Measurements from ENCODE around the gene KAZN. TPM values are rescaled to one million over a fixed set of nuclear protein-coding genes. Genes with fewer than 3 reads are reported as not detected.

Gene KAZN
- total RNA-seq, 1 experiment from 2014 or later, result 2.7 TPM

DNA sequence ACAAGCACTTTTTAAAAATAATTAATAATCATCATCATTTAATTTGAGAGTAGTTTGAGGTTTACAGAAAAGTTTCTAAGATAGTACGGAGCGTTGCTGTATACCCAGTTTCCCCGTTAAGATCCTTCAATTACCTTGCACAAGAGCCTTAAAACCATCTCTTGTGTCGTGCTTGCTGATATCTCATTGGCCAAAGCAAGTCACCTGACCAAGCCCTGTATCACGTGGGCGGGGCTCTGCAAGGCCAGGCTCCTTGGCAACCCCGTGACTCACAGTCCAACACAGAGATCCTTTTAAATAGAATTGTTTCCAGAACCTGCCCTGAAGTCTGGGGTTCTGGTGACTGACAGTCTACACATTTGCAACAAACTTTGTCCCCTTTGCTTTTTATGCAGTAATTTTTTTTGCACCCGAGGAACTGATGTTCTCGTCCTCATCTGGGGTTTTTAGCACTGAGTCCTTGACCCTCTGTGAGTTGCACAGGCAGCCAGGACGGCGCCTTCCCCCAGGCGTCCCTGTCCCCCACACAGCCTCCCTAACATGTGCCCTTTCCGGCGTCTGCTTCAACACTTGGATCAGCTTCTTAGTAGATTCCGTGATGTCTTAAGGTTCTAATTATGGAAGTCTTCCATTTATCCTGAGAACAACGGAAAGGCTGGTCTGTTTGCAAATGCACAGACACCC, 371.8 kb downstream of the KAZN start:
- peak; percentile 84 for DNase-seq (ENCODE audit: low read depth)

DNA sequence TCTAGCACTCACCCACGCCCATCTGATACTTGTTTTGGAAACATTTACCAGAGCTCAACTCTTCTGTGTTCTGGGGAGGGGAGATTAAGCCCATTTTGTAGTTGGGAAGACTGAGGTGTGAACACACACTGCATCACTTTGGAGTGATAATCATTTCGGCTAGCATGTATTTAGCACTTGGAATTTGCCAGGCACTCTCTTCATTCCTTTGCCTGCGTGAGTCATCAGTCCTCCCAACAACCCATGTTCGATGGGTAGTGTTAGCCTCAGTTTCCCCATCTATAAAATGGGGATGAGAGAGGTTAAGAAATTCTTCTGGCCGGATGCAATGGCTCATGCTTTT, 372.3 kb downstream of the KAZN start:
- no peak for DNase-seq (ENCODE audit: low read depth)

DNA sequence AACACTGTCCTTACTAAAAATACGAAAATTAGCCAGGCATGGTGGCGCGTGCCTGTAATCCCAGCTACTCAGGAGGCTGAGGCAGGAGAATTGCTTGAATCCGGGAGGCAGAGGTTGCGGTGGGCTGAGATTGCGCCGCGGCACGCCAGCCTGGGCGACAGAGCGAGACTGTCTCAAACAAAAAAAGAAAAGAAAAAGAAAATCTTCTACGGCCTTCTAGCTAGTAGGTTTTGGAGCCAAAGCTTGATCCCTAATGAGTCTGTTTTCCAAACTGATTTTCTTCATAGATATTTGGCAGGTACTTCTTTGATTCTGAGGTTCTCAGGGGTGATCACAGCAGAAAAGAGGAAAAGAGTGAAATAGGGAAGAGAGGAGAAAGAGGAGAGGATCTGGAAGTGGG, 372.7 kb downstream of the KAZN start:
- DNase-seq (ENCODE audit: low read depth), result no peak

DNA sequence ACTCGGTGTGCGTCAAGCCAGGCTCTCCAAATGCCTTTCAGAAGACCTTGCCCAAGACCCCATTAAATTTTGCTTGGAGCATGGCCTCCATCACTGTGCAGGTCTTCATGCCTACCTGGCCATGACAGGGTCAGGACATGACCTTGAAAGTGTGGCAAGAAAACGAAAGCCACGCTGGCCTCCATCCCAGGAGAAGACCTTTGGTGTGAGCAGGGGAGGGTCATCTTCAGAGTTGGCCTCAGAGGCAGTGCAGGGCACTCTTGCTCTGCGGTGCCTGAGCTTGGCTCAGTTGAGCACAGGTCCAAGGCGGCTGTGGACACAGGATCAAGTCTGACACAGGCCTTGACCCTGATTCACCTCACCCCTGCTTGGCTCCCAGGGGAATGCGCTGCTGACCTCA, 373.6 kb downstream of the KAZN start:
- DNase-seq (ENCODE audit: low read depth), result no peak

DNA sequence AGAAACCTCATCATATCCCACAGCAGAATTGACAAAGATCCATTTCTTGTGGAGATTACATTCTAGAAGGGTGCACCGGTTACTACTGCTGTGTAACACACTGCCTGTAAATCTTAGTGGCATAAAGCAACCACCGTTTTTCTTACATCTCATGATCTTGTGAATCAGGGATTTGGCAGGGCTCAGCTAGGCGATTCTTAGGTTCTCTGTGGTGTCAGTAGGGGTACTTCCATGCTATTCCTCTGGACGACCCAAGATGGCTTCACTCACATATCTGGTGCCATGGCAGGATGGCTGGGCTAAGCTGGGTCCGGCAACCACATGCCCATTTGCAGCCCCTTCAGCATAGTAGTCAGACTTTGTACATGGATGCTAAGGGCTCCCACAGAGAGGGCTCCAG, 375.3 kb downstream of the KAZN start:
- no peak for DNase-seq (ENCODE audit: low read depth)

DNA sequence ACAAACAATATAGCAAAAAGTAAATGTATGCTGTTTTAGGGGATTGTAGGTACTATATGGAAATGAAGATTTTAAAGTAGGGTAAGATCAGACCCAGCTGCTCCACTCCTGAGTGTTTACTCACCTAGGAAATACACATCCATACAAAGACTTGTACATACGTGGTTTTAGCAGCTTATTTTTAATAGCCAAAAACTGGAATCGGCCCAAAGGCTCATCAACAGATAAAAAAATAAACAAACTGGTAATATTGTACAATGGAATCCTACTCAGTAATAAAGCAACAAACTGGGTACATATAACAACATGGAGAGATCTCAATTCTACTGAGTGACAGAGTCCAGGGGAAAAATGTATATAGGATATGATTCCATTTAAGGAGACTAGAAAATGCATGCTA, 375.9 kb downstream of the KAZN start:
- no peak for DNase-seq (ENCODE audit: low read depth)

DNA sequence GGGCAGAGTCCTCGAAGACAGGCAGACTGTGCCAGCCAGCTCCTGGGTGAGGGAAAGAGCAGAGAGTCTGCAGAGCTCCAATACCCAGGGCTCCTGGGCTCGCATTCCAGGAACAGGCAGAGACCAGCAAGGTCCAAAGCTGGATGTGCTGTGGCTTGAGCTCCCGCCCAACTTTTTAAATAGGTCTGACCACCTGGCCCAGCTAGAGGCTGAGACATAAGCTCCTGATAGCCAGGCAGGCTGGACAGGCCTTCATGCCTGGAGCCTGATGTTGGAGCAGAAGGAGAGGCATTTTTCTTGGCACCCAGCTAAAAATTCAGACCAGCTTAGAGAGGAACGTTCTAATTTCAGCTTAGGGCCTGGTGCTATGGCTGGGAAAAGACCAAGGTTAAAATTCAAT, 376.6 kb downstream of the KAZN start:
- DNase-seq (ENCODE audit: low read depth), result no peak

DNA sequence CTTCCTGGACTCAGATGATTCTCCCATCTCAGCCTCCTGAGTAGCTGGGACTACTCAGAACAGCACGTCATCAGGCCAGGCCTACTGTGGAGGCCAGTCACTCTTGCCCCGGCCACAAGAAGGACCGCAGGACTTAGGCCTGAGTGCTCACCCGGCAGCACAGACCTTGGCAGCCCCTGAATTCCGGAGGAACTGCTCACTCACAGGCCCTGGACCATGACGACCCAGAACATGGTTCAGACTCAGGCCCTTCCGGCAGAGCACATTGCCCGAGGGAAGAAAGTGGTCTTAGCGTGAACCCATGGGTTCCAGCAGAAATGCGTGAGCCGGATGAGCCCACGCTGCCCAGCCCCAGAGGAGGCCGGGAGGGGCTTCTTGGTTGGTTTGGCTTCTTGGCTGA, 377.8 kb downstream of the KAZN start:
- no peak for DNase-seq (ENCODE audit: low read depth)

DNA sequence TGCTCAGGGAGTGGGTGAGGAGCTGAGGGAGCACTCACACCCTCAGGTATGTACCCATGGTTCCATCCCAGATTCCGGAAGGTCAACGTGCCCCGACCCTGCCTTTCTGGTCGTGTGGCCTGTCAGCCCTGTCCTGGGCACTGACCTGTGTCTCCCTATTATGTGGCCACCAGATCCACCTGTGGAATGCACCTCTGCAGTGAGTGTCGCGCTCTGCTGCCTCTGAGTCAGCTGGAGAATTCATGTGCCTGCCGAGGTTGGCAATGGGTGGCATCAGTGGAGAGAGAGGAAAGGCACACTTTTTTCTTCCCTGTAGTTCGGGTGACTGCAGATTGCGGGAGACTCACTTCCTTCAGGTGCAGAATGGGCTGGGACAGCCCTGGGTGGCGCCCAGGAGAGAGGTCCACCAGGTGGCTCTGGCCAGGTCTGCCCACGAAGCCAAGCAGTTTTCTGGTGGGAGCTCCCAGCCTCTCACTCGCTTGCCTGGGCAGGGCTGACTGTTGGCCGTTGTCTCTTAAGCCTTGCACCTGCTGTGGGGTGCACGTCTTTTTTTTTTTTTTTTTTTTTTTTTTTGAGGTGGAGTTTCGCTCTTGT, 378.9 kb downstream of the KAZN start:
- DNase-seq (ENCODE audit: low read depth), result no peak

DNA sequence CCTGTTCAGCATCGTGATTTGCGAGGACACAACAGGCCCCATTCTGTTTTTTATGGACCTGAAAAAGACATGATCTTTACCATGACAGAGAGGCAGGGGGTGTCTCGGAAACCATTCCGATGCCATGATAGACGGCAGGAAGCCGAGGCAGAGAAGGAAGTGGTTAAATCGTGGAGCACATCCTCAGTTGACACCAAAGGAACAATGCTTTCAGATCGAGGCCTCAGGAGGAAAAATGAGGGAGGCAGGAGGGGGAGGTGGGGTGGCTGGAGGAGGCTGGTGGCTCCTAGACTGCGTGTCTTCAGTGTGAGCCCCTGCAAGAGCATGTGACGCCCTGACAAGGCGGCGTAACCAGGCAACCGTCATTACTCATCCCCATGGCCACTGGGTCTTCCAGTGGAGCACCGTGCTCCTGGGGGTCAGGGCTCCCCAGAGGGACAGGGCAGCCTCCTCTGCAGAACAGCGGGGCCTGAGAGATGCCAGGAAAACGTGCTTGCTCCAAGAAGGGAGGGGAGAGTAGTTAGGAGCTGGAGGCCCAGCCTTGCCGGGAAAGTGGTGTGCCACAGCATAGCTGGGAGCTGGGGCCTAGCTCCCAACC, 382.2 kb downstream of the KAZN start:
- peak; percentile 61 for DNase-seq (ENCODE audit: low read depth)

DNA sequence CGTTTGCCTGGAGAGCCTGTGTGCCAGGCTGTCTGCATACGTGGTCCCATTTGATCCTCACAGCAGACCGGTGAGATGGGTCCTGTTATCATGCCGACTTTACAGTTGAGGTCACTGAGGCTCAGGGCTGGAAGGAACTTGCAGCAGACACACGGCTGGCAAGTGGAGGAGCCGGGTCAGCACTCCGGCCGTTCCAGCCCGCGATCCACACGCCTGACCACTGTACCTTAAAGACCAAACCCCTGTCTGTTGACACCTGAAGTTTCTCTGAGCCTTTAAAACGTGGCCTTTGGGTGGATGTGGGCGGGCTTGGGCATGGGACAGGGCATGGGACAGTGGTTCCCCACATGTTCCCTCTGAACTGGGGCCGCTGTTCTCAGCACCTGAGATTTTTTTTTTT, 383.5 kb downstream of the KAZN start:
- DNase-seq (ENCODE audit: low read depth), result no peak

DNA sequence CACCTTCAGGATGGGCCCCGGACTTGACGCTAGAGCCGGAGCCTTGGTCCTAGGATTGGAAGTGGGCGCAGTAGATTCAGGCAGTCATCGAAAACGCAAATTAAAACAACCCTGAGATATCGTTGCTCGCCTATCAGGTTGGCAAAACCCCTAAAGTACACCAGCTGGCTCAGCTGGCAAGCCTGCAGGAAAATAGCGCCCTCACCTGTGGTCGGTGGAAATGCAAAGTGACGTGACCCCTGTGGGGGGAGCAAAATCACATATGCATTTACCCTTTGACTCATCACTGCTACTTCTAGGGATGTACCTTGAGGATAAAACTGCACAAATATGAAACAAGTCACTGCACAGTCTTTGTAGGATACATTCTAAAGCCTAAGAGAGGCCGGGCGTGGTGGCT, 384.8 kb downstream of the KAZN start:
- no peak for DNase-seq (ENCODE audit: low read depth)

DNA sequence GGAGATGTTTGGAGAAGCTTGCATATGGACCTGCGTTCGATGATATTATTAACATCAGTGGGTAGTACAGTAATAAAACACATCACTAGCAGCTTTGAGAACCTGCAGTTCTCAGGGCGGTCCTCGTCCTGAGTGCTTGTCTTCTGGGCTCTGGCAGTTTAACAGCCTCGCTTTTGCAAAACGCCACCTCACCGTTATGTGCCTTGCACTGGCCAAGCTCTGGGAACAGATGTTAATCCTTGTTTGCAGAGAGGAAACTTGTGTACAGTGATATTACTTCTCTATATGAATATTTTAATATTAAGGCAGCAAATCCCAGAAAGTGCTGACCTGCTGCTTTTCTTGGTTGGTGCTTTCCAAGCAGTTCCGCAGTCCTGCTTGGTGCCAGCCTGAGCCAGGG, 387.7 kb downstream of the KAZN start:
- DNase-seq (ENCODE audit: low read depth), result no peak

DNA sequence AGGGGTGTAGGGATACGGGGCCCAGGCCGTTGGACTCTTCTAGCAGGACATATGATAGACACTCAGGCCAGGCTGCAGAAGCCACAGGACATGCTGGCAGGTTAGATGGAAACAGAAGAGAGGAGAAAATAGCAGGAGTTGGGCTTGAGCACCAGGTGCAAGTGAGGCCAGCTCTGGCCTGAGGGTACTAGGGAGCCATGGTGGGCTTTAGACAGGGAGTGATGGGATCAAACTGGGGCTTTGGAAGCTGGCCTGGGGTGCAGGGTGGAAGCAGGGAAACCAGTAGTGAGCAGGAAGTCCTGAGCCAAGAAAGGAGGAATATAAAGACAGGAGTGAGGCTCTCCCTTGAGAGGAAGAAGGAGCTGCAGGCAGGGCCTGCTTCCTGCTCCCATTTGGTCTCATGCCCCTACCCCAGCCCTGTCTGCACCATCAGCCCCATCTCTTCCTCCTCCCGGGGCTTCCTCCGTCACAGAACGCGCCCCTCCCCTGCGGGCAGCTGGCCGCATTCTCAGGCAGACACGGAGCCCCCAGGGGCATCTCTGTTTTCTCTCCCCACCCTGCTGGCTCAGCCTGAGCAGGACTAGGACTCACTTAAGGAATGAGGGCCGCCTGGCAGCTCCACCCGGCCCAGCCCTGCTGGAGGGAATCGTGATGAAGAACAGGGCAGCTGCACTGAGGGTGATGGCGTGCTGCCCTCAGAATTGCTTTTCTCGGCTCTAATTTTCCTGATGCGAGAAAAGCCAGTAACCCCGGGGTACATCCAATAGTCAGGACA, 389.5 kb downstream of the KAZN start:
- DNase-seq (ENCODE audit: low read depth), result no peak

DNA sequence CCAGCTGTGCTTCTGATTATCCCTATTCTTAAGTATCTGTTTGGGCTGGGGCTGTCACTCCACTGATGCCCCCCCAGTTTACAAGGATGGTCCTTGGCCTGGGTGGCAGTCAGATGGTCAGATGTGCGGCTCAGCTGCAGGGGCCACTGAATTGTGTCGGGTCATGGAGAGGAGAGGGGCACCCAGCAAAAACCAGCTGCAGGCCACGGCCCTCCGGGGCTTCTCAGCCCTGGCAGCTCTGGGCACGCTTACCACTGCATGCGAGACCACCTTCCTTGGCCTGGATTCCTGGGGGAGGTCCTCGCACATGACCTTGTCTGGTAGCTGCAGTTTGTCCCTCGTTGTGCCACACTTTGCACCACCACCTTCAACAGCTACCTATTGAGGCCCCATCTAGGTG, 390.2 kb downstream of the KAZN start:
- no peak for DNase-seq (ENCODE audit: low read depth)

DNA sequence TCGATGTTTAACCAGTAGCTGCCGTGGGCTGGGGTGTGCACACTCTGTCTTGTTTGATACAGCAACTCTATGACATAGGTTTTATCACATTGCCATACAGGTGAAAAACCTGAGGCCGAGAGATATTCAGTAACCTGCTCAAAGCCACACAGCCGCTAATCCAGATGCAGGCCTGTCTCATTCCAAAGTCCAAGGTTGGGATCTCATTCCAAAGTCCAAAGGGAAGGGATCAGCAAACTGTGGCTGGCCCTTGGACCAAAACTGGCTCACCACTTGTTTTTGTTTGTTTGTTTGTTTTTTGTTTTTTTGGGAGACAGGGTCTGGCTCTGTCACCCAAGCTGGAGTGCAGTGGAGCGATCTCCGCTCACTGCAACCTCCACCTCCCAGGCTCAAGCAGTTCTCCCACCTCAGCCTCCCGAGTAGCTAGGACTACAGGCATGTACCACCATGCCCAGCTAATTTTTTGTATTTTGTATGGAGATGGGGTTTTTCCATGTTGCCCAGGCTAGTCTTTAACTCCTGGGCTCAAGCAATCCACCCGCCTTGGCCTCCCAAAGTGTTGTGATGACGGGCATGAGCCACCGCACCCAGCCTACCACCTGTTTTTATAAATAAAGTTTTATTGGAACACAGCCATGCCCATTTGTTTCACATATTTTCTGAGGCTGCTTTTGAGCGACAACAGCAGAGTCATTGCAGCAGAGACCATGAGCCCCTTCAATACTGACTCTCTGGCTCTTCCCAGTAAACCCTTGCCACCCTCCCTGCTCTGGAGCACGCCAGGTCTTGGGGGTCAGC, 391.6 kb downstream of the KAZN start:
- DNase-seq (ENCODE audit: low read depth), result no peak

DNA sequence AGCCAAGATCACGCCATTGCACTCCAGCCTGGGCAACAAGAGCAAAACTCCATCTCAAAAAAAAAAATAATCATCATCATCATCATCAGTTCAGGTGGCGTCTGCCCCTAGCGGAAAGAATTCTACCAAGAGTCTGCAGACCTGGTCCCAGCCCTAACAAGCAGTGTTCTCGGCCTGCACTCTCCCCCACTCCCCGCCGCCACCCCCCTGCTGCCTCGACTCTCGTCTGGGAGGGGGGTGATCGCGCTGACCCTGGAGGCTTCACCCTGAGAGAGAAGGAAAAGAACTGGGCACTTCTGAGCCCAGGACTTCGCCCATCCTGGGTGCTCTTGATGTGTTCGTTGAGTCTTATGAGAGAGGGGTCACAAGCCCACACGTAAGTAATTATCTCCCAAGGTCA, 394.9 kb downstream of the KAZN start:
- DNase-seq (ENCODE audit: low read depth), result no peak

DNA sequence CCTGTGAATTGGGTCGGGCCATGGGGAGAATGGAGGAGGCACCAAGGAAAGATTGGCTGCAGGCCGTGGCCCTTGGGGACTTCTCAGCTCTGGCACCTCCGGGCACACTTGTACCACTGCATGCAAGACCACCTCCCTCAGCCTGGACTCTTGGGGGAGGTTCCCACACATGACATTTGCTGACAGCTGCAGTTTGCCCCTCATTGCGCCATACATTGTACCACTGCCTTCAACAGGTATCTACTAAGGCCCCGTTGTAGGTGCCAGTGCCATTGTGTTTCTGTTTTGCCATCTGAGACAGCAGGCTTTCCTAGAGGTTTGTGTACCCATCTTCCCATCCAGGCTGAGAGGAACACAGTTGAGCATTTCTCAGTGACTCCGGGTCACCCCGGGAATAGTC, 395.7 kb downstream of the KAZN start:
- DNase-seq (ENCODE audit: low read depth), result no peak

DNA sequence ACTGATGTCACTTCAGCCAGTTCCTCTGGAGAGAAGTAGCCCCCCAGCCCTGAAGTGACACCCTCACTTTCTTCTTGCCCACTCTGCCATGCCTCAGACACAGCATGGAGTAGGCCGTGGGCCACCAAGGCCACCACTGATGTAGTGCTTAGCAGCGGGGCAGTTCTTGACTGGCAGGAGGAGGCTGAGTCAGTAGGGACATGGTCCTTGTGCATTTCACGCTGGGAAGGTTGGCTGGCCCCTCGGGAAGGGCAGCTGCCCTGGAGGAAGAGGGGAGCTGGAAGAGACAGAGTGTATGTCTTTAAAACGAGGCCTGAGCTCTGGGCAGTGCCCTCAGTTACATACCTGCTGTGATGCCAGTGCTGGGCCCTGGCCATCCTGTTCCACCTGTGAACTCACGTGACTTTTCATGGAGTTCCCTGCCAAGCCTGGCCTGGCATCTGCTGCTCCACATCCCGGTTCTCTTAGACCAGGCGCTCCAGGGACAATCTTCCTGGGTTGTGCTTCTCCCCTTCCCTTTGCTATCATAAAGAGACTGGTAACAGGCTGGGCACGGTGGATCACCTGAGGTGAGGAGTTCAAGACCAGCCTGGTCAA, 396.5 kb downstream of the KAZN start:
- no peak for DNase-seq (ENCODE audit: low read depth)

DNA sequence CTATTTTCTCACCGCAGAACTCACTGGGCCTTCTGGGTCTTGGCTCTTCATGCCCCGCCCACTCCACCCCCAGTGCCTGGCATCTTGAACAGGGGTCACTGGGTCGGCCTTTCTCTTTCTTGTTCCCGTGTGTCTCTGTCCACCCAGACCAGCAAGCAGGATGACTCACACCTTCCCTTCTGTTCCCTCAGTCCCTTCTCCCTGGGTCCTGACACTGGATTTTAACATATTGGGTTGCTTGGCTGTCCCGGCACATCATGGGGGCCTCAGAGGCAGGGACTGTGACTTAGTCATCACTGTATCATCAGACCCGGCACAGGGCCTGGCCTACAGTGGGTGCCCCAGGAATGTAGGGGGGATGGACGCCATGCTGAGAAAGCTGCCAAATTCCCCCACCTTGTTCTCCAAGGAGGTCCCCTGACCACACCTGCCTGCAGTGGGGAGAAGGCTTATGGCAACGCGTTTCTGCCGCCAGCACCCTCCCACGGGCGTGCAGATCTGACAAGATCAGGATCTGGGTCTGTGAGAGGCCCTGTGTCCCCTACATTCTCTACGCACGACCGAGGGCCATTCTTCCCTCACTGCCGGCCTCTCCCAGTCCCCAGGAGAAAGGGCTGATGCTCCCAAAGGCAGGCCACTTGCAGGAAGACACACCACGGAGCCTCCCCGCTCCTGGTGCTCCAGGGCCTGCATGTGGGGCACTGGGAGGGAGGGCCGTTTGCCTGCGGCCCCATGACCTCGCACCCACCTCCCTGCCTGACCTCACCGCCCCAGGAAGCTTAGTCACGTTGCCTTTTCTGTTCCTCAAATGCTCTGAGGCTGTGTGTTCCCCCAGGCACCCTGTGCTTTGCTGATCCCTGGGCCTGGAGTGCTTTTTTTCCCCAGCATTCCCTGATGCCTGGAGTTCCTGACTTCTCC, 397.9 kb downstream of the KAZN start:
- DNase-seq (ENCODE audit: low read depth), result peak; percentile 89
